Mesenchymal stem cell (in vitro differentiated cells and primary cell): ENCODE results near the gene CLK2.
A peak's percentile ranks its signal among the peaks of the same experiment; 100 is the strongest.

ENCODE experiments used
- DNase-seq: peaks from one replicate; pipeline ENCODE4 v3.0.0-alpha.2; 2013
- H2AFZ ChIP-seq: one replicate; pipeline ENCODE4 v1.6.1; 2013; ENCODE audit warnings: low read depth, mild to moderate bottlenecking, control low read depth, inconsistent platforms, low read length, moderate library complexity
- H2AK5ac ChIP-seq: 2 replicates; pipeline ENCODE4 v1.6.1; 2013; ENCODE audit warnings: low read length, moderate library complexity, mild to moderate bottlenecking, inconsistent platforms; ENCODE audit not compliant: severe bottlenecking
- H2BK120ac ChIP-seq: one replicate; pipeline ENCODE4 v1.6.1; 2013; ENCODE audit warnings: low read depth, mild to moderate bottlenecking, inconsistent platforms, low read length, moderate library complexity
- H2BK12ac ChIP-seq, 2 experiments: one replicate each; pipeline ENCODE4 v1.6.1; 2013; ENCODE audit warnings: inconsistent platforms in 2 of 2, low read length in 2 of 2, mild to moderate bottlenecking in 2 of 2, moderate library complexity in 2 of 2, control low read depth in 1 of 2
- H2BK15ac ChIP-seq: one replicate; pipeline ENCODE4 v1.6.1; 2013; ENCODE audit warnings: mild to moderate bottlenecking, low read depth, inconsistent platforms; ENCODE audit not compliant: poor library complexity, severe bottlenecking
- H2BK5ac ChIP-seq: 2 replicates; pipeline ENCODE4 v1.6.1; 2013; ENCODE audit warnings: low read depth, mild to moderate bottlenecking, low read length, control low read depth, inconsistent platforms; ENCODE audit not compliant: poor library complexity, severe bottlenecking
- H3K14ac ChIP-seq, 2 experiments: one replicate each; pipeline ENCODE4 v1.6.1; 2013; ENCODE audit warnings: inconsistent platforms in 2 of 2, low read length in 2 of 2, control low read depth in 1 of 2, mild to moderate bottlenecking in 1 of 2, moderate library complexity in 1 of 2
- H3K18ac ChIP-seq, 2 experiments: one replicate each; pipeline ENCODE4 v1.6.1; 2013; ENCODE audit warnings: inconsistent platforms in 2 of 2, low read length in 2 of 2, control low read depth in 1 of 2, low read depth in 1 of 2, mild to moderate bottlenecking in 1 of 2
- H3K23ac ChIP-seq, 2 experiments: one replicate each; pipeline ENCODE4 v1.6.1; 2013; ENCODE audit warnings: inconsistent platforms in 2 of 2, low read length in 2 of 2, mild to moderate bottlenecking in 2 of 2, moderate library complexity in 2 of 2, control low read depth in 1 of 2
- H3K27ac ChIP-seq: 2 replicates; pipeline ENCODE4 v1.5.1; 2013; ENCODE audit warnings: mild to moderate bottlenecking, moderate library complexity, low read length, control low read depth, inconsistent platforms; ENCODE audit not compliant: poor library complexity, severe bottlenecking
- H3K27me3 ChIP-seq, 2 experiments: 2 replicates each; pipeline versions ENCODE4 v1.6.1 to v1.7.0; 2013; ENCODE audit warnings: low read length in 2 of 2, mild to moderate bottlenecking in 2 of 2, moderate library complexity in 2 of 2, control low read depth in 1 of 2, inconsistent platforms in 1 of 2; ENCODE audit not compliant: control insufficient read depth in 1 of 2, insufficient read depth in 1 of 2
- H3K36me3 ChIP-seq, 2 experiments: 2 replicates each; pipeline versions ENCODE4 v1.6.1 to v1.7.0; 2013; ENCODE audit warnings: low read length in 2 of 2, control low read depth in 1 of 2, inconsistent platforms in 1 of 2, low read depth in 1 of 2, mild to moderate bottlenecking in 1 of 2; ENCODE audit not compliant: insufficient read depth in 2 of 2, control insufficient read depth in 1 of 2
- H3K4ac ChIP-seq, 2 experiments: one replicate each; pipeline ENCODE4 v1.6.1; 2013; ENCODE audit warnings: inconsistent platforms in 2 of 2, low read length in 2 of 2, mild to moderate bottlenecking in 2 of 2, moderate library complexity in 2 of 2, control low read depth in 1 of 2, low read depth in 1 of 2
- H3K4me1 ChIP-seq: 2 replicates; pipeline ENCODE4 v1.6.1; 2013; ENCODE audit warnings: low read depth, low read length, control low read depth; ENCODE audit not compliant: control insufficient read depth, insufficient read depth
- H3K4me2 ChIP-seq: 2 replicates; pipeline ENCODE4 v1.6.1; 2013; ENCODE audit warnings: low read length, mild to moderate bottlenecking, inconsistent platforms; ENCODE audit not compliant: poor library complexity, severe bottlenecking
- H3K4me3 ChIP-seq, 2 experiments: 2 replicates each; pipeline versions ENCODE4 v1.5.1 to v1.7.0; 2013; ENCODE audit warnings: low read length in 2 of 2, mild to moderate bottlenecking in 2 of 2, control low read depth in 1 of 2, low read depth in 1 of 2; ENCODE audit not compliant: insufficient read depth in 1 of 2
- H3K79me1 ChIP-seq: replicated peaks from 2 replicates; pipeline ENCODE4 v1.6.1; 2013; ENCODE audit warnings: mild to moderate bottlenecking, control low read depth, low read length, inconsistent platforms; ENCODE audit not compliant: poor library complexity, severe bottlenecking
- H3K9ac ChIP-seq: 2 replicates; pipeline ENCODE4 v1.7.0; 2013; ENCODE audit warnings: mild to moderate bottlenecking, low read length, moderate library complexity
- H3K9me3 ChIP-seq: 2 replicates; pipeline ENCODE4 v1.7.0; 2013; ENCODE audit warnings: mild to moderate bottlenecking, low read length; ENCODE audit not compliant: control insufficient read depth
- H4K8ac ChIP-seq: one replicate; pipeline ENCODE4 v1.6.1; 2013; ENCODE audit warnings: inconsistent platforms, mild to moderate bottlenecking, low read length, moderate library complexity
- H4K91ac ChIP-seq: one replicate; pipeline ENCODE4 v1.6.1; 2013; ENCODE audit warnings: mild to moderate bottlenecking, low read length, inconsistent platforms
- WGBS: methylation state at CpG from one replicate; pipeline ENCODE4 v1.1.7; 2013; ENCODE audit warnings: mixed read lengths; 5-methylcytosine and 5-hydroxymethylcytosine counted together

The CLK2 gene

DNA sequence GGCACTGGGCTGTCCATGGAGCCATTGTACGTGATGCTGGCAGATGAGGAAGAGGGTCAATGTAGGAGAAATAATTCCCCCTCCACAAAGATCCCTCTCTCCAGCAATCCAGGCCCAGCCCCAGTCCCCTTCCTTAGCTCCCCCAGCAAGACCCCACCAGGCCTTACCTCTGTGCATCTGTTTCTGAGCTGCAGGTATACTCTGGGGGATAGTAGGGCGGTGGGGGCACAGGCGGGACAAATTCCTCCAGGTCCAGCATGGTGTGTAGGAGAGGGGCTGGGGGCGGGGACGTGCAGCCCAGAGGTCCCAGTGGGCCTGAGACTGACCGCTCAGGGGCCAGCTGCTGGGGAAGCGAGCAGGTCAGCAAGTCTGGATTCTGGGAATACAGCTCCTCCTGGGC is 21.7 kb downstream of the CLK2 start:
- H2BK15ac ChIP-seq, result no peak overlapping the region
- WGBS, result 84% methylated on average over 6 of the region's 7 CpGs

DNA sequence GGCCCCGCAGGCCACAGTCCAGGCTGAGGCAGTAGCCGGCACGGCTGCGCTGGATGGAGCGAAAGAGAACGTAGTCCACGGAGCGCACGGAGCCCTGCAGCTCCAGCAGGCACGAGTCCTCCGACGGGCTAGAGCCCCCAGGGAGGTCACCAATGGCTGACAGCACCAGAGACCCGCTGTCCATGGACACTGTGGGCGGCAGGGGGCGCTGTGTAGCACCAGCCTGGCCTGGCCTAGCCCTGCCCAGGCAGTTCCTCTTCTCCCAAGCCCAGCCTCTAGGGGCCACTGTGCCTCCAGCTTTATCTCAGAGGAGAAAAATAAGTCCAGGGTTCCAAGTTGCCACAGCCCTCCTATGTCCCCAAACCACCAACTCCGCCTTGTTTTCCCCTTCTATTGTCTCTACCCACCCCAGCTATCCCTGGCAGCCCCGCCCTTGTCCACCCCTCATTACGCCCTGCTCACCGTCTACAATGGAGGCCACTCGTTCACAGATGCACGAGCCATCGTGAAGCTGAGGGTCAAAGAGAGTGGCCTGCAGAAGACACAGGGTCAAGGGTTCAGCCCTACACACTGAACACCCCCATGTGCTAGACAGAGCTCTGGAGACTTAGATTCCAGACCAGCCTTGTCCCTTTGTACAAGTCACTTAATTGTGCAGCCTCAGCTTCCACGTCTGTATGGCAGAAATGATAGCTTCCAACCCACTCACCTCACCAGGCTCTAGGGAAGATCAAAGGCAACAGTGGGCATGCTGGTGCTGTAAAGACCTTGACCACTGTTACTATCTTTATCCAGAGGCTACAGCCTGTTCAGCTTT is 22.5 kb downstream of the CLK2 start:
- H3K36me3 ChIP-seq, result peaks cover 41 to 44% of the 10 kb centered on the region in 2 experiments
- peak overlapping the region; percentile 59 for H3K9ac ChIP-seq
- H2AK5ac ChIP-seq, result no peak overlapping the region
- H2BK120ac ChIP-seq, result no peak overlapping the region
- H3K4me2 ChIP-seq, result peak overlapping the region; percentile 31
- peak overlapping the region; percentile 99 for H4K8ac ChIP-seq
- H3K27me3 ChIP-seq, result no peaks in the 10 kb centered on the region
- H3K4me3 ChIP-seq, result no peak overlapping the region
- peaks cover 23% of the 10 kb centered on the region for H3K4me1 ChIP-seq
- H2BK12ac ChIP-seq, result peak overlapping the region in 1 of 2 experiments; percentile 45
- DNase-seq, result peak; percentile 91
- peak overlapping the region; percentile 34 for H2BK15ac ChIP-seq
- peak overlapping the region in 1 of 2 experiments; percentile 82 for H3K14ac ChIP-seq
- peak overlapping the region; percentile 95 for H4K91ac ChIP-seq
- H3K4ac ChIP-seq, result peak overlapping the region in 1 of 2 experiments; percentile 79
- no peak overlapping the region for H2BK5ac ChIP-seq
- H2AFZ ChIP-seq, result peak overlapping the region; percentile 72
- H3K23ac ChIP-seq, result no peak overlapping the region
- no peak overlapping the region for H3K27ac ChIP-seq
- 24% methylated on average over 23 of the region's 23 CpGs for WGBS
- no peaks in the 10 kb centered on the region for H3K9me3 ChIP-seq
- H3K18ac ChIP-seq, result peak overlapping the region; percentile 75 to 78
- H3K79me1 ChIP-seq, result peaks cover 15% of the 10 kb centered on the region

More for the DNA sequence above, 21.7 kb downstream of the CLK2 start:
- Histone ChIP-seq H3K18ac (no peak overlapping the region), H3K4me1 (peaks cover 30% of the 10 kb centered on the region), H3K4me2 (no peak overlapping the region), H3K23ac (no peak overlapping the region), H3K4me3 (no peak overlapping the region), H2AK5ac (no peak overlapping the region), H3K9ac (peak overlapping the region; percentile 59), H2BK5ac (no peak overlapping the region), H4K91ac (no peak overlapping the region), H3K9me3 (no peaks in the 10 kb centered on the region), H4K8ac (no peak overlapping the region), H3K27me3 (no peaks in the 10 kb centered on the region), H3K14ac (peak overlapping the region in 1 of 2 experiments; percentile 19), H2AFZ (no peak overlapping the region), H3K36me3 (peaks cover 43 to 49% of the 10 kb centered on the region in 2 experiments), H2BK120ac (no peak overlapping the region), H3K4ac (no peak overlapping the region), H3K79me1 (peaks cover 18% of the 10 kb centered on the region), H2BK12ac (no peak overlapping the region), H3K27ac (no peak overlapping the region)
- DNase-seq, result no peak

GRCh38 chr1:155250246-155250632 is 23.1 kb downstream of the CLK2 start:
- Histone ChIP-seq H3K18ac (peak overlapping the region; percentile 75 to 78), H3K14ac (peak overlapping the region in 1 of 2 experiments; percentile 82), H3K4ac (peak overlapping the region in 1 of 2 experiments; percentile 79), H2BK5ac (no peak overlapping the region), H3K27ac (no peak overlapping the region), H3K9ac (peak overlapping the region; percentile 59), H3K23ac (no peak overlapping the region), H3K9me3 (no peaks in the 10 kb centered on the region), H4K8ac (peak overlapping the region; percentile 99), H4K91ac (peak overlapping the region; percentile 95), H3K4me3 (no peak overlapping the region), H3K27me3 (no peaks in the 10 kb centered on the region), H3K79me1 (peaks cover 15% of the 10 kb centered on the region), H3K36me3 (peaks cover 41 to 43% of the 10 kb centered on the region in 2 experiments), H2BK120ac (no peak overlapping the region), H3K4me1 (peaks cover 23% of the 10 kb centered on the region), H3K4me2 (peak overlapping the region; percentile 31), H2AFZ (peak overlapping the region; percentile 72), H2AK5ac (no peak overlapping the region), H2BK15ac (peak overlapping the region; percentile 34), H2BK12ac (peak overlapping the region in 1 of 2 experiments; percentile 45)
- no peak for DNase-seq
- 46% methylated on average over 21 of the region's 28 CpGs for WGBS

GRCh38 chr1:155247667-155248553 is 25.4 kb downstream of the CLK2 start:
- no peak overlapping the region for H3K4ac ChIP-seq
- H2BK120ac ChIP-seq, result no peak overlapping the region
- H3K9me3 ChIP-seq, result no peaks in the 10 kb centered on the region
- no peak overlapping the region for H3K4me2 ChIP-seq
- no peak for DNase-seq
- no peak overlapping the region for H2AK5ac ChIP-seq
- no peak overlapping the region for H2AFZ ChIP-seq
- H3K4me3 ChIP-seq, result no peak overlapping the region
- H3K27me3 ChIP-seq, result no peaks in the 10 kb centered on the region
- no peak overlapping the region for H3K27ac ChIP-seq
- H2BK12ac ChIP-seq, result no peak overlapping the region
- no peak overlapping the region for H3K18ac ChIP-seq
- H3K4me1 ChIP-seq, result peaks cover 13% of the 10 kb centered on the region
- 94% methylated on average over 26 of the region's 26 CpGs for WGBS
- no peak overlapping the region for H4K91ac ChIP-seq
- peaks cover 41 to 43% of the 10 kb centered on the region in 2 experiments for H3K36me3 ChIP-seq
- no peak overlapping the region for H3K23ac ChIP-seq
- H2BK15ac ChIP-seq, result no peak overlapping the region
- no peak overlapping the region for H2BK5ac ChIP-seq
- no peak overlapping the region for H4K8ac ChIP-seq
- H3K9ac ChIP-seq, result no peak overlapping the region
- no peak overlapping the region for H3K14ac ChIP-seq
- H3K79me1 ChIP-seq, result peaks cover 9% of the 10 kb centered on the region
